HG03066 (cell line): ENCODE measurements around the gene GCKR.

Experiments used
- ATAC-seq: cut with Tn5 transposase; IDR thresholded peaks from one replicate; pipeline ENCODE4 v1.9.1; 2021; ENCODE audit warnings: low read depth; ENCODE audit not compliant: unreplicated experiment

The GCKR gene

DNA sequence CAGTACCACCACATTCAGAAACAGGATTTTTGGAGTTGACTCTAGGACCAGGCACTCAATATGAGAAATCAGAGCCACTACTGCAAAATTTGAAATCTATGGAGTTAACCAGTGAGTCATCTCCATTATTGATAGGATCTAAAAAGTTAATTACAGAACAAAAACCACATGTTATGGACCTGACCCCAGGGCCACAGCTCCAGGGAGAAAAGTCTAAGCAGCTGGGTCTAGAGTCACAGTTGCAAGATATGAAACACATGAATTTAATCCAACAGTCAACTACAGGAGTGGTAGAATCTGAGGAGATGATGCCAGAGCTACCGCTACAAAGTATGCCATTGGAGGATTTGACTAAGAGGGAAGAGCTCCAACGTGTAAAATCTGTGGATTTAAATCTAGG lies 72.8 kb downstream of the GCKR start:
- no peak for ATAC-seq

DNA sequence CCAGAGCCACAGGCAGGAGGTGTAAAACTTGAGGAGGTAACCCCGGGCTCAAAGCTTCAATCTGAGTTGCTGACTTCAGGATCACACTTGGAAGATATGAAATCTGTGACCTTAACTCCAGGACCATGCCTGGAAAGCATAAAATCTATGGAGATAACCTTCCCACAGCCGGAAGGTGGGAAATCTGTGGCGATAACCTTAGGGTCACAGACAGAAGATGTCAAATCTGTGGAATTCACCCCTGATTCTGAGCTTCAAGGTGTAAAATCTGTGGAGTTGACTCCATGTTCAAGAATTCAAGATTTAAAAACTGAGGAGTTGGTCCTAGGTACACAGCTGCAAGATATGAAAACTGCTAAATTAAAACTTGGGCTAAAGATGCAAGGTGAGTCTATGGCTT lies 74.6 kb downstream of the GCKR start:
- ATAC-seq: no peak

DNA sequence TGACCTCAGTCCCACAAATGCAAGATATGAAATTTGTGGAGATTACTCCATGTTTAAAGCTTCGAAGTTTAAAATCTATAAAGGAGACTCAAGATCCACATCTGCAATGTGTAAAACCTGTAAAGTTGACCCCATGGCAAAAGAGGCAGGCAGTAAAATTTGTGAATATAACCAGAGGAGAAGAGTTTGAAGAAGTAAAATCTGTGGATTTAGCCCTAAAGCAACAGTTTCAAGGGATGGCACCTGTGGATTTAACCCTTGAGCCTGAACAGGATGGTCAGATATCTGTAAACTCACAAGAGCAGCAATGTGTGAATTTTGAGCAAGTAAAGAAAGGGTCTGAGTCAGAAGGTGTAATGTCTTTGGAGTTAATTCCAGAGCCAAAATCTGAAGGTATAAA lies 75.0 kb downstream of the GCKR start:
- no peak for ATAC-seq

DNA sequence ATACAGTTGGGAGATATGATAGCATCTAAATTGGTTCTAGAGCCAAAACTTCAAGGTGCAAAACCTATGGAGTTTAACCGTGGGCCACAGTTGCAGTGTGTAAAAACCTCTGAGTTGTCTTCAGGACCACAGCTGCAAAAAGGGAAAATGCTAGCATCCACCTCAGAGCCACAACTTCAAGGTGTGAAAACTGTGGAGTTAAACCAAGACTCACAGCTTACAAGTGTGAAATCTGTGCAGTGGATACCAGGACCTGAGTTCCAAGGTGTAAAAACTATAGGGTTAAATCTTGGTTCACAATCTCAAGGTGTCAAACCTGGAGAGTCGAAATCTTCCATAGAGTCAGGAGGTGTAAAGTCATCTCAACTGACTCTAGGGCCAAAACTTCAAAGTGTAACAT lies 75.8 kb downstream of the GCKR start:
- no peak for ATAC-seq

GRCh38 chr2:27572998-27573429 lies 76.4 kb downstream of the GCKR start:
- no peak for ATAC-seq
